Forelimb muscle (tissue), 1 donor: ENCODE data around the gene ERBB3. TPM values are rescaled to one million over a fixed set of nuclear protein-coding genes. Genes with fewer than 3 reads are reported as not detected.
A peak's percentile ranks its signal among the peaks of the same experiment; 100 is the strongest.
"Not testable (repeated sequence)": the region's sequence is repeated elsewhere in the genome, so short reads cannot be mapped to it uniquely, and the experiment has no call there.

Experiments
- DNase-seq: peaks from one replicate; pipeline ENCODE4 v3.0.0-alpha.2; 2013; ENCODE audit warnings: low read depth
- polyA plus RNA-seq: library from polyadenylated mRNA; unstranded; fragments of 120-200 nt; gene quantifications from one replicate; pipeline ENCODE4 v1.2.1, GENCODE V29; 2013; ENCODE audit not compliant: insufficient read length

ERBB3 gene
- polyA plus RNA-seq = 187 TPM

DNA sequence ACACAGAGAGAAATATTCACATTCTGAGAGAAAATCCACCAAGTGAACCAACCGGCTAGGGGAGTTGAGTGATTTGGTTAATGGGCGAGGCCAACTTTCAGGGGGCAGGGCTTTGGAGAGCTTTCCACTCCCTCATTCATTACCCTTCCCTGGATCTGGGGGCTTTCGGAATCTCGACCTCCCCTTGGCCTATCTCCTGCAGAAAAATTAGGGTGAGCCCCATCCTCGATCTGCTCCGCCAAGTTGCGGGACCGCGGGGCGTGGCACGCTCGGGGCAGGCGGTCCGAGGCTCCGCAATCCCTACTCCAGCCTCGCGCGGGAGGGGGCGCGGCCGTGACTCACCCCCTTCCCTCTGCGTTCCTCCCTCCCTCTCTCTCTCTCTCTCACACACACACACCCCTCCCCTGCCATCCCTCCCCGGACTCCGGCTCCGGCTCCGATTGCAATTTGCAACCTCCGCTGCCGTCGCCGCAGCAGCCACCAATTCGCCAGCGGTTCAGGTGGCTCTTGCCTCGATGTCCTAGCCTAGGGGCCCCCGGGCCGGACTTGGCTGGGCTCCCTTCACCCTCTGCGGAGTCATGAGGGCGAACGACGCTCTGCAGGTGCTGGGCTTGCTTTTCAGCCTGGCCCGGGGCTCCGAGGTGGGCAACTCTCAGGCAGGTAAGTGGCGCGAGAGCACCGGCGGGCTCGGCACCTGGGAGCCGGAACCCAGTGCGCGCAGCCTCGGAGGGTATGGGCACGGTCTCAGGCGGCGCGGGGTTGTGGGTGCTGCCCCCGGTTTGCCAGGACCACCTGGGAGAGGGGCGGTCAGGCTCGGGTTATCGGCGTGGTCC is at the start of gene ERBB3:
Gene ERBB3, plus strand, starts transcription at position 443 of the 833 bp plus-strand sequence. Its CDS starts 136 bp downstream, at position 579.
- no peak for DNase-seq

DNA sequence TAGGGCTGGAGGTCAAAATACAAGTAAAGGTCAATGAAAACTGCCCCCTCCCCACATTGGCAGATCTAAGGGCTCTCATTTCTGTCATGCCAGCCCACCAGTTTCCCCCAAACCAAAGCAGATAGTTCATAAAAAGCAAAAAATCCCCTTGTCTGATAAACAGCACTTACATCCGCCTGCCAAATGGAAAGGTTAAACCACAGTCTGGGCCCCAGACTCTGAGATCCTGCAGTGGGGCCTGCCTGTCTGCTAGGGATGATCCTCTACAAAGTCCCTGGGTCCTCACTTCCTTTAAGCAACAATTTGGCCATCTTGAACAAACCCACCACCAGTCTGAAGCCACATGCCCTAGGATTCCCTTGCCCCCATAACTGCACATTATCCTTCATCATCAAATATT is 48.0 kb upstream of the ERBB3 start:
- DNase-seq = no peak

DNA sequence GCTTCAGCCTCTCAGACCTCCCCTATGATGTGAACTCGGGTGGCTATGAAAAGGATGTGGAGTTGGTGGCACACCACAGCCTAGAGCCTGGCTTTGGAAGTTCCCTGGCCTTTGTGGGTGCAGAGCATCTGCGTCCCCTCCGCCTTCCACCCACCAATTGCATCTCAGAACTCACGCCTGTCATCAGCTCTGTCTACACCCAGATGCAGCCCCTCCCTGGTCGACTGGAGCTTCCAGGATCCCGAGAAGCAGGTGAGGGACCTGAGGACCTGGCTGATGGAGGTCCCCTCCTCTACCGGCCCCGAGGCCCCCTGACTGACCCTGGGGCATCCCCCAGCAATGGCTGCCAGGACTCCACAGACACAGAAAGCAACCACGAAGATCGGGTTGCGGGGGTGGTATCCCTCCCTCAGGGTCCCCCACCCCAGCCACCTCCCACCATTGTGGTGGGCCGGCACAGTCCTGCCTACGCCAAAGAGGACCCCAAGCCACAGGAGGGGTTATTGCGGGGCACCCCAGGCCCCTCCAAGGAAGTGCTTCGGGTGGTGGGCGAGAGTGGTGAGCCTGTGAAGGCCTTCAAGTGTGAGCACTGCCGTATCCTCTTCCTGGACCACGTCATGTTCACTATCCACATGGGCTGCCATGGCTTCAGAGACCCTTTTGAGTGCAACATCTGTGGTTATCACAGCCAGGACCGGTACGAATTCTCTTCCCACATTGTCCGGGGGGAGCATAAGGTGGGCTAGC is 45.2 kb upstream of the ERBB3 start:
- DNase-seq = no peak

DNA sequence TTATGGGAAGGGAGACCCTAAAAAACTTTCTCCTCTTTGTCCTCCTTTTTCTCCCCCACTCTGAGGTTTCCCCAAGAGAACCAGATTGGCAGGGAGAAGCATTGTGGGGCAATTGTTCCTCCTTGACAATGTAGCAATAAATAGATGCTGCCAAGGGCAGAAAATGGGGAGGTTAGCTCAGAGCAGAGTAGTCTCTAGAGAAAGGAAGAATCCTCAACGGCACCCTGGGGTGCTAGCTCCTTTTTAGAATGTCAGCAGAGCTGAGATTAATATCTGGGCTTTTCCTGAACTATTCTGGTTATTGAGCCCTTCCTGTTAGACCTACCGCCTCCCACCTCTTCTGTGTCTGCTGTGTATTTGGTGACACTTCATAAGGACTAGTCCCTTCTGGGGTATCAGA is 42.8 kb upstream of the ERBB3 start:
- no peak for DNase-seq

DNA sequence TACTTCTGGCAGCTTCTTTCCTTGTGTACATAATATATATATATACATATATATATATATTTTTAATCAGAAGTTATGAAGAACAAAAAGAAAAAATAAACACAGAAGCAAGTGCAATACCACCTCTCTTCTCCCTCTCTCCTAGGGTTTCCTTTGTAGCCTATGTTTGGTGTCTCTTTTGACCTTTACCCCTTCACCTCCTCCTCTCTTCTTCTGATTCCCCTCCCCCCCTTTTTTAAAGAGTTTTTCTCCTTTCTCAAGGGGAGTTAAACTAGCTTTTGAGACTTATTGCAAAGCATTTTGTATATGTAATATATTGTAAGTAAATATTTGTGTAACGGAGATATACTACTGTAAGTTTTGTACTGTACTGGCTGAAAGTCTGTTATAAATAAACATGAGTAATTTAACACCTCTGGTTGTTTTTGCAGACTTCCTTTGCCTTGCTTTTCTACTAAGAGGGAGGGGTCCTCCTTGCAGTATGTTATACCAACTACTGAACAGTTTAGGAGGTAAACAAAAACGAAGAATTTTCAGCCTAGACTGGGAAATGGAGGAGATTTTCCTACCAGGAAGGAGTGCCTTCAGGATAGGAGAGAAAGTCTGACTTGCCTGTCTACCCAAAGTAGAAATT is 41.8 kb upstream of the ERBB3 start:
- DNase-seq = no peak

DNA sequence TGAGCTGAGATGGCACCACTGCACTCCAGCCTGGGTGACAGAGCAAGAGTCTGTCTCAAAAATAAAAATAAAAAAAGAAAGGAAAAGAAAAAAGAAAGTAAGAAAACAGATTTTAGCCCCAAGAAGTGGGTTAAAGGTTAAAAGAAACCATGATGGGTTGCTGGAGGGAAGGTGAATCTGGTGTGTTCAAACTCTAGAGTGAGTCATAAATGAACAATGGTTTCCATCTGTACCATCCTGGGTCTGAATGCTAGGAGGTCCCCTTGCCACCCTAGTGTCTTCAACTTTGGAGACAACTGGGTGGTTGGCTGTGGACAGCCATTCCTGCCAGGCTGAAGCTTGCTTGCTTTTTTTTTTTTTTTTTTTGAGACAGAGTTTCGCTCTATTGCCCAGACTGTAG is 39.8 kb upstream of the ERBB3 start:
- DNase-seq = no peak

DNA sequence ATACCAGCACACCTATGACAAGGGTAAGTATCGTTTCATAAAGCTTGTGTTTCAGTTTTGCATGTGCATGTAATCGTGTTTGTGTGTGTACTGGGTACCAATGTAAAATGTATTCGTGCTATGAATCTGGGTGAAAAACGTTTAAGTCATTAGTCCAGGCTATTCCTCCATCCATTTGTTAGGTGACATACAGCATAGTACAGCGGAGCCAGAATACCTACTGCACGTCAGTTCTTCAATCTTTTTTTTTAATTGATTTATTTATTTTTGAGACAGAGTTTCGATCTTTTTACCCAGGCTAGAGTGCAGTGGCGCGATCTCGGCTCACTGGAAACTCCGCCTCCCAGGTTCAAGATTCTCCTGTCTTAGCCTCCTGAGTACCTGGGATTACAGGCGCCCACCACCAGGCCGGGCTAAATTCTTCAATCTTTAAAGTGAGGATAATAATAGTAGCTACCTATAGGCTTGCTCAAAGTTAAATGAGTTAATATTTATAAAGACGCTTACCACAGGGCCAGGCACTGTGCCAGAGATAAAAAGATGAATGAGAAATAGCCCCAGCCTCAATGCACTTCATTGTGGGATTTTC is 38.9 kb upstream of the ERBB3 start:
- DNase-seq = no peak

DNA sequence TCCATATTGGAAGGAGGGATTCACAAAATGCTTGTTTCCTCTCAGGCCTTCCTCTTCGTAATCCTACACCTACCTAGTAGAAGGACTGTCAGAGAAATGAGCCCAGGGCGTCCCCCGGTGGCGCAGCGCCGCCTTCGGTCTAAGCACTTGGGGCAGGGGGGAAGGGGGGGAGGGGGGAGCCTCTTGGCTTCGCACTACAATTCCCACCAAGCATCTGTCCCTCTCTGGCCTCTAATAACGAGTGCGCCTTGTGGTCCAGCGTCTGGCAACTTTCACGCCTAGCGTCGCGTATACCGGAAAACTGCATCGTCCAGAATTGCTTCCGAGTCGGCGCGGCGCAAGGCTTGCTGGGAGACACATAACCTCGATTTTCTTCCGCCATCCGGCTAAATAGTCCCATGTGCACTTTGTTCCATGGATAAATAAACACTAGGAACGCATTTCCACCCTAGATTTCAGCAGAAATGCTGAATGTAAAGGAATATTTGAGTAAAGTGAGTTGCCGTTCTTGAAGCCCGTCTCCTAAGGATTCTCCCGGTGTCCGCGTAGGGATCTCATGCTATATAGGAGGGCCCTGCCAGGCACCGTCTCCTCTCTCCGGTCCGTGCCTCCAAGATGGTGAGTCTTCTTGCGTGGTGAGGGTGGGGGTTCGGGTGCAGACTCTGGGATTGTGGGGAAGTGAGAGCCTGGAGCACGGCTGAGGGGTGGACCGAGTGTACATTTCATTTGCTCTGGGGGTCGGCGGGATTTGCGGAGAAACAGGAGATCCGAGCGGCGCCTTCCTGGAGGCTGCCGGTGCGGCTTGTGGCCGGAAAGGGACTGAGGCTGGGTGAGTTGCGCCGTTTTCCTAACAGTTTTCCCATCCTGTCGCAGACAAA is 38.2 kb upstream of the ERBB3 start, which contains the start of gene RPS26:
Gene RPS26, plus strand, starts transcription at position 367 of the 878 bp plus-strand sequence. Its CDS starts 249 bp downstream, at position 616.
- peak; percentile 99 for DNase-seq

DNA sequence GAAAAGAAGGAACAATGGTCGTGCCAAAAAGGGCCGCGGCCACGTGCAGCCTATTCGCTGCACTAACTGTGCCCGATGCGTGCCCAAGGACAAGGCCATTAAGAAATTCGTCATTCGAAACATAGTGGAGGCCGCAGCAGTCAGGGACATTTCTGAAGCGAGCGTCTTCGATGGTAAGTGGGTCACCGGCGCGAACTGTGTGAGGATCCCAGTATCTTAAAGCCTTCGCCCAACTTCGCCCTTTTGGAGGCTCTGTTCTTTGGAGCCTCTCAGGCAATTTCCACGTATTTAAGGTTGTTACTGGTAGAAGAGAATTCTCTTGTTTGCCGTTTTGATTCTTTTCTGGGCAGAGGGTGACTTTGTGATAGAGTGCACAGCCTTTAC is 37.5 kb upstream of the ERBB3 start:
- DNase-seq = not testable (repeated sequence)

DNA sequence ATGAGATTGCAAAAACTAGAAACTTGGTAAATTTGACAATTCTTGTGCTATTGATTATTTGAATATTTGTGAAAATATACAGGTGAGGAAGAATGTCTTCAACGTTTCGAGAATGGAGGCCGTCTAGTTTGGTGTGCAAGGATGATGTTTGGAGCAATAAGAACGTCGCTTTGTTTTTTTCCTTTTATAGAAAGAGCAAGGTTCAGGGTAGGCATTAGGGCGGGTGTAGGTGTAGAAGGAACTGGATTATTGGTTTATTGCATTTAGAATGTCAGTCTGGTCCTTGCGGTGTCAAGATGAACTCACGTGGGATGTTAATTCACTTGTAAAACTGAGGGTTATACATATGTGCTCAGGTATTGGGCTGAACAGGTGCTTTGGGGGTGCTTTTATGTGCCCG is 37.1 kb upstream of the ERBB3 start:
- DNase-seq = no peak

DNA sequence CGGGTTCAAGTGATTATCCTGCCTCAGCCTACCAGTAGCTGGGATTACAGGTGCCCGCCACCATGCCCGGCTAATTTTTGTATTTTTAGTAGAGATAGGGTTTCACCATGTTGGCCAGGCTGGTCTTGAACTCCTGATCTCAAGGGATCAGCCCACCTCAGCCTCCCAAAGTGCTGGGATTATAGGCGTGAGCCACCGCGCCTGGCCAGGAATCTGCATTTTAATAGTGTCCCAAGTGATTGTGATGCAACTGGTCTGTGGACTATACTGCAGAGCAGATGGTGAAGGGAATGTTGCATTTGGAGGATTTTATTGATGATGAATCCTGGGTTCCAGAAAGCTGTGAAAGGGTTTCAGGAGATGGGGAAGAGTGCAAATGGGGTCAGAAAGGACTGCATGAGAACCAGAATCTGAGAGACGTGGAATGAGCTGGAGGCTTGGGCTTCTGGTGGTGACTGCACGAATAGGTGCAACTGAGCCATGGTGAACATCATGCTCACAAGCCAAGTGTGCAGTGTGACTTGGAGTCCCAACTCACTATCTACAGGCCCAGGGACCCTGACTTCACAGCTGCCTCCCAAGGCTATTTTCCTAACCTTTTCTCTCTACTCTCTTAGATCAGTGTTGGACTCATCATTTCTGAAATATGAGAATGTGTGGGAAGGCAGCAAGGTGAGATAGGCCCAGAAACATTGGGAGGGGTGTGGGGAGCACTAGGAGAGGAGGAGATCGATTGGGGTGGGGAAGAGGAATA is 33.8 kb upstream of the ERBB3 start:
- no peak for DNase-seq

DNA sequence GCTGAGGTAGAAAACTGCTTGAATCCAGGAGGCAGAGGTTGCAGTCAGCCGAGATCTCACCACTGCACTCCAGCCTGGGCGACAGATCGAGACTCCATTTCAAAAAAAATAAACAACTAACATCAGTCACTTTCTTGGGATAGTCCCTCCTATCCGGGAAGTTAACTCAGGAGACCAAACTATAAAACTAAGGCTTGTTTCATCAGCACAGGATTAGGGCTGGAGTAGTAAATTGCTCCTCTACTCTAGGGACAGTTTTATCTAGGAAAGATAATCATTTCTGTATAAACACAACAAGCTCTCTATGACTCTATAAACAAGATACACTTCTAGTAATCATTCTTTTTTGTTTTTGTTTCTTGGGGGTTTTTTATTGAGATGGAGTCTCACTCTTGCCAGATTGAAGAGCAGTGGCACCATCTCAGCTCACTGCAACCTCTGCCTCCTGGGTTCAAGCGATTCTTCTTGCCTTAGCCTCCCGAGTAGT is 26.5 kb upstream of the ERBB3 start:
- no peak for DNase-seq

DNA sequence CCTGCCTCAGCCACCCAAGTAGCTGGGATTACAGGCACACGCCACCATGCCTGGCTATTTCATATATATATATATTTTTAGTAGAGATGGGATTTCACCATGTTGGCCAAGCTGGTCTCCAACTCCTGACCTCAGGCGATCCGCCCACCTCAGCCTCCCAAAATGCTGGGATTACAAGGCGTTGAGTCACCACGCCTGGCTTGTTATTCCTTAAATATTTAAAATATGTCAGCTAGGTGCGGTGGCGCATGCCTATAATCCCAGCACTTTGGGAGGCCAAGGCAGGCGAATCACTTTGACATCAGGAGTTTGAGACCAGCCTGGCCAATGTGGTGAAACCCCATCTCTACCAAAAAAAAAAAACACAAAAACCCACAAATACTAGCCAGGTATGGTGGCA is 20.0 kb upstream of the ERBB3 start:
- not testable (repeated sequence) for DNase-seq

DNA sequence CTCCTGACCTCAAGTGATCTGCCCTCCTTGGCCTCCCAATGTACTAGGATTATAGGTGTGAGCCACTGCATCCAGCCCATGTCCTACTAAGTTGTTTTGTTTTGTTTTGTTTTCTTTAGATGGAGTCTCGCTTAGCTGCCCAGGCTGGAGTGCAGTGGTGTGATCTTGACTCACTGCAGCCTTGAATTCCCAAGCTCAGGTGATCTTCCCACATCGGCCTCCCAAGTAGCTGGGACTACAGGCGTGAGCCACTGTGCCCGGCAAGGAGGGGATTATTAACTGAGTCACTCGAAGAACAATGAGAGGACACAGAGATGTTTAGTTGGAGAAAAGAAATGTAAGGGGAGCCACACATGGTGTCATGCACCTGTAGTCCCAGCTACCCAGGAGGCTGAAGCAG is 18.0 kb upstream of the ERBB3 start:
- no peak for DNase-seq

DNA sequence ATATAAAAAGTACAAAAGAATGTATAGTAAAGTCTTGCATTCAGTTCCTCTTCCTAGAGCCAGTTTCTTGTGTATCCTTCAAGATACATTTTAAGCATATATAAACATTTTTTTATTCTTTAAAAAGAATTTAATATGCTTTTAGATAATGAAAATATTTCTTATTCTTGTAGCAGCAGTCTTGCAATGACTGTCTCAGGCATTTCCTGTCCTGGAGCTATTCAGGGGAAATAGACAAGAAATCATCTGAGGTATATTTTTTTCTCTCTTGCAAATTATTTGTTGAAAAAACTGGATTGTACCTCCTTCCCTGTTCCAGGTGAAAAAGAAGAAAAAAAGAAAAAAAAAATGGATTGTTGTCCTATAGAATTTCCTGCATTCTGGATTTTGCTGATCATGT is 17.0 kb upstream of the ERBB3 start:
- DNase-seq = no peak

DNA sequence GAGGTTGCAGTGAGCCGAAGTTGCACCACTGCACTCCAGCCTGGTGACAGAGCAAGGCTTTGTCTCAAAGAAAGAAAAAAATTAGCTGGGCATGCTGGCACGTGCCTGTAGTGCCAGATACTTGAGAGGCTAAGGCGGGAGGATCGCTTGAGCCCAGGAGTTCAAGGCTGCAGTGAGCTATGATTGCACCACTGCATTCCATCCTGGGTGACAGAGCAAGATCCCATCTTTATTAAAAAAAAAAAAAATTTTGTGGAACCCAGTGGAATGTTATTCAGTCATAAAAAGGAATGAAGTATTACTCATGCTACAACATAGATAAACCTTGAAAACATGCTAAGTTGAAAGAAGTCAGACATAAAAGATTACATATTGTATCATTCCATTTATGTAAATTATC is 8.3 kb upstream of the ERBB3 start:
- DNase-seq = no peak

DNA sequence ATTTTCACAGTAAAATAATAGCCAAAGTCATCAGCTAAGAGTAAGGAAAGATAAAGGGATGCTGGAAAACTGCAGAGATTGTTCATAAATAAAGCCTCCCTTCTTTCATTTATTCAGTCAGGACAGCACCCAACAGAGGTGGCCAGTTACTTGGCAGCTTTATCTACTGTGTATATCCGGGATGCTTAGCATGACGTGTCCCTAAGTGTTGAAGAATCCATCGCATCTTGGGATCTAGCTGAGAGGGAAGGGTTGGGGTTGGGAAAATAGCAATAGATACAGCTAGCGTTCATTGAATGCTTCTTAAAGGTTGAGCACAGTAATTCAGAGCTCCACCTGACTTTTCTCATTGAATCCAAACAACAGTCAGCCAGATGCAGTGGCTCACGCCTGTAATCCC is 5.6 kb upstream of the ERBB3 start:
- DNase-seq = no peak

DNA sequence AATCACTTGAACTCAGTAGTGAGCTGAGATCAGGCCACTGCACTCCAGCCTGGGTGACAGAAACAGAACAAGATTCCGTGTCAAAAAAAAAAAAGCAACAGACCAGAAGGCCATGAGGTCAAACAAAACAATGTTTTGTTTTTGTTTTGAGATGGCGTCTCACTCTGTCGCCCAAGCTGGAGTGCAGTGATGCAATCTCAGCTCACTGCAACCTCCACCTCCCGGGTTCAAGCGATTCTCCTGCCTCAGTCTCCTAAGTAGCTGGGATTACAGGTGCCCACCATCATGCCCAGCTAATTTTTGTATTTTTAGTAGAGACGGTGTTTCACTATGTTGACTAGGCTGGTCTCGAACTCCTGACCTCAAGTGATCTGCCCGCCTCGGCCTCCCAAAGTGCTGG is 2.0 kb upstream of the ERBB3 start:
- DNase-seq = not testable (repeated sequence)

DNA sequence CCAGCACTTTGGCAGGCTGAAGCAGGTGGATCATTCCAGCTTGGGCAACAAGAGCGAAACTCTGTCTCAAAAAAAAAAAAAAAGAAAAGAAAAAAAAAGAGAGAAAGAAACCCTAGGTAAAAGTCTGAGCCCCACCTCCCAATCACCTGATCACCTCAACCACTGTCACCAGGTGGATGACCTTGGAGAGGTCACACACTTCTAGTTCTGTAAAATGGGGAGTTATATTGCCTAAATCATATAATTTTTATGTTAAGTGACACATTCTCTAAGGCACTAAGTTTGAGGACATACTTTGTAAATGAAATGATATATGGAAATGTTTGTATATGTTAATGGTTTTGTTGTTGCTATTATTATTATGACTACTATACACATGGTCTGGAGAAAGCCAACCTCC is 1.5 kb upstream of the ERBB3 start:
- no peak for DNase-seq
